WTC11 (cell line): ENCODE data around the gene BCAS3. TPM values are rescaled to one million over a fixed set of nuclear protein-coding genes. Genes with fewer than 3 reads are reported as not detected.
"Not testable (repeated sequence)": the region's sequence is repeated elsewhere in the genome, so short reads cannot be mapped to it uniquely, and the experiment has no call there.

Experiments
- ATAC-seq: fragments of 200-7000 bp; cut with Tn5 transposase; 2 replicates; pipeline ENCODE4 v1.10.0; 2021; ENCODE audit warnings: mild to moderate bottlenecking, moderate library complexity
- CTCF ChIA-PET: fragments of 300-600 bp; sonication (Branson Sonifier 250); formaldehyde crosslinking; loops from one replicate; lab custom pipeline; 2021; ENCODE audit warnings: antibody characterized with exemption; lab: Charles Lee
- POLR2A ChIA-PET: fragments of 350-600 bp; sonication (Branson Sonifier 250); formaldehyde crosslinking; loops from one replicate; lab custom pipeline; 2021; ENCODE audit warnings: antibody characterized with exemption; lab: Charles Lee
- DNase-seq: peaks from one replicate; pipeline ENCODE4 v3.0.0; 2021; ENCODE audit warnings: low spot score
- H3K27ac Mint-ChIP-seq: 2 replicates; pipeline ENCODE4 v1.8.0; 2021; ENCODE audit warnings: mixed read lengths
- H3K27me3 Mint-ChIP-seq: 2 replicates; pipeline ENCODE4 v1.8.0; 2021; ENCODE audit warnings: low read depth, mild to moderate bottlenecking, moderate library complexity, mixed read lengths
- H3K36me3 Mint-ChIP-seq: 2 replicates; pipeline ENCODE4 v1.8.0; 2021; ENCODE audit warnings: mixed read lengths
- H3K4me1 Mint-ChIP-seq: 2 replicates; pipeline ENCODE4 v1.8.0; 2022; ENCODE audit warnings: mixed read lengths
- H3K4me3 Mint-ChIP-seq: 2 replicates; pipeline ENCODE4 v1.8.0; 2021; ENCODE audit warnings: mild to moderate bottlenecking, moderate library complexity, mixed read lengths
- H3K9me3 Mint-ChIP-seq: 2 replicates; pipeline ENCODE4 v1.8.0; 2021; ENCODE audit warnings: mixed read lengths
- CBFB ChIP-seq: sonication (generic); formaldehyde crosslinking; IDR thresholded peaks from 2 replicates; pipeline ENCODE4 v1.8.1; 2022; ENCODE audit warnings: mild to moderate bottlenecking, low read depth, missing genetic modification reagents
- CREM ChIP-seq: sonication (generic); formaldehyde crosslinking; IDR thresholded peaks from 2 replicates; pipeline ENCODE4 v1.8.1; 2022; ENCODE audit warnings: mild to moderate bottlenecking, missing genetic modification reagents, moderate library complexity
- E2F4 ChIP-seq: sonication (generic); formaldehyde crosslinking; IDR thresholded peaks from 2 replicates; pipeline ENCODE4 v1.8.1; 2022; ENCODE audit warnings: low read depth, mild to moderate bottlenecking, moderate library complexity, missing genetic modification reagents, borderline replicate concordance
- ETV6 ChIP-seq: sonication (generic); formaldehyde crosslinking; IDR thresholded peaks from 2 replicates; pipeline ENCODE4 v1.8.1; 2022; ENCODE audit warnings: mild to moderate bottlenecking, missing genetic modification reagents
- FOXP1 ChIP-seq: sonication (generic); formaldehyde crosslinking; IDR thresholded peaks from 2 replicates; pipeline ENCODE4 v1.8.0; 2022; ENCODE audit warnings: missing genetic modification reagents, mild to moderate bottlenecking, moderate library complexity, borderline replicate concordance
- GRHL2 ChIP-seq: fragments of 250-450 bp; sonication (Bioruptor Pico); IDR thresholded peaks from 2 replicates; pipeline ENCODE4 v1.8.0; 2022; ENCODE audit warnings: mild to moderate bottlenecking, moderate library complexity; ENCODE audit not compliant: insufficient replicate concordance, severe bottlenecking
- GTF2I ChIP-seq: fragments of 250-450 bp; sonication (Bioruptor Pico); conservative IDR thresholded peaks from 2 replicates; pipeline ENCODE4 v1.4.0; 2021; ENCODE audit warnings: mild to moderate bottlenecking
- IRF2 ChIP-seq: sonication (generic); formaldehyde crosslinking; IDR thresholded peaks from 2 replicates; pipeline ENCODE4 v1.8.0; 2022; ENCODE audit warnings: low read depth, missing genetic modification reagents, borderline replicate concordance
- KAT7 ChIP-seq: sonication (generic); formaldehyde crosslinking; IDR thresholded peaks from 2 replicates; pipeline ENCODE4 v1.8.1; 2023; ENCODE audit warnings: missing genetic modification reagents, mild to moderate bottlenecking, borderline replicate concordance
- MXD4 ChIP-seq: fragments of 250-450 bp; sonication (Bioruptor Pico); IDR thresholded peaks from 2 replicates; pipeline ENCODE4 v1.8.0; 2021; ENCODE audit warnings: mild to moderate bottlenecking, moderate library complexity, borderline replicate concordance
- NFATC4 ChIP-seq: fragments of 250-450 bp; sonication (Bioruptor Pico); IDR thresholded peaks from 2 replicates; pipeline ENCODE4 v1.9.0; 2021; ENCODE audit warnings: mild to moderate bottlenecking
- NR1H2 ChIP-seq: sonication (generic); formaldehyde crosslinking; IDR thresholded peaks from 2 replicates; pipeline ENCODE4 v1.9.0; 2021; ENCODE audit warnings: mild to moderate bottlenecking, moderate library complexity, missing genetic modification reagents
- PRDM15 ChIP-seq: sonication (generic); formaldehyde crosslinking; IDR thresholded peaks from 2 replicates; pipeline ENCODE4 v1.8.0; 2022; ENCODE audit warnings: missing genetic modification reagents
- RELA ChIP-seq: sonication (generic); formaldehyde crosslinking; IDR thresholded peaks from 2 replicates; pipeline ENCODE4 v1.8.1; 2022; ENCODE audit warnings: missing genetic modification reagents, mild to moderate bottlenecking, borderline replicate concordance
- STAT6 ChIP-seq: sonication (generic); formaldehyde crosslinking; conservative IDR thresholded peaks from 2 replicates; pipeline ENCODE4 v1.8.1; 2023; ENCODE audit warnings: mild to moderate bottlenecking, low read depth, missing genetic modification reagents, moderate library complexity
- TEAD4 ChIP-seq: sonication (generic); formaldehyde crosslinking; IDR thresholded peaks from 2 replicates; pipeline ENCODE4 v1.8.0; 2022; ENCODE audit warnings: mild to moderate bottlenecking, missing genetic modification reagents
- ZBTB21 ChIP-seq: sonication (generic); formaldehyde crosslinking; IDR thresholded peaks from 2 replicates; pipeline ENCODE4 v1.8.1; 2023; ENCODE audit warnings: mild to moderate bottlenecking, missing genetic modification reagents, borderline replicate concordance
- ZBTB43 ChIP-seq: sonication (generic); formaldehyde crosslinking; IDR thresholded peaks from 2 replicates; pipeline ENCODE4 v1.8.1; 2023; ENCODE audit warnings: mild to moderate bottlenecking, missing genetic modification reagents
- ZNF423 ChIP-seq: fragments of 250-450 bp; sonication (Bioruptor Pico); IDR thresholded peaks from 2 replicates; pipeline ENCODE4 v2.1.2; 2022; ENCODE audit warnings: mild to moderate bottlenecking, moderate library complexity
- ZNF512 ChIP-seq: sonication (generic); formaldehyde crosslinking; IDR thresholded peaks from 2 replicates; pipeline ENCODE4 v1.8.1; 2022; ENCODE audit warnings: missing genetic modification reagents, borderline replicate concordance
- total RNA-seq: library from RNA; stranded (reverse); gene quantifications from 3 replicates; pipeline ENCODE4 v1.2.3, GENCODE V29; 2021

BCAS3 gene
- total RNA-seq, 1 experiment from 2014 or later = 15.5 TPM

GRCh38 chr17:60671482-60671881, 6.2 kb upstream of the BCAS3 start (continued):
- no peak for TF ChIP-seq CBFB (CRISPR knock-in tag)
- TF ChIP-seq PRDM15 (CRISPR knock-in tag) = no peak
- TF ChIP-seq FOXP1 (CRISPR knock-in tag) = no peak
- TF ChIP-seq ETV6 (CRISPR knock-in tag) = no peak
- no peak for TF ChIP-seq STAT6 (CRISPR knock-in tag)
- TF ChIP-seq GRHL2 = no peak
- TF ChIP-seq KAT7 (CRISPR knock-in tag) = no peak
- TF ChIP-seq, all 79 proteins: peak for 0

- CTCF ChIA-PET = interaction anchor here (0.6 to 1.1 kb wide), 2 partner anchors 105 to 680 kb away, joined by 4 to 5 read pairs; no protein-coding TSS in a partner anchor
- H3K27ac Mint-ChIP-seq, H3K4me1 Mint-ChIP-seq, ATAC-seq, H3K4me3 Mint-ChIP-seq, POLR2A ChIA-PET, H3K36me3 Mint-ChIP-seq, H3K27me3 Mint-ChIP-seq, DNase-seq: not testable (repeated sequence)
- peaks cover 10% of the 10 kb centered on the region for H3K9me3 Mint-ChIP-seq
Measured at GRCh38 chr17:60674637-60675036, 3.0 kb upstream of the BCAS3 start.

- ChIA-PET CTCF (no interaction called here), POLR2A (no interaction called here)
- peaks cover 6% of the 10 kb centered on the region for H3K4me1 Mint-ChIP-seq
- peaks cover 10% of the 10 kb centered on the region for H3K9me3 Mint-ChIP-seq
- ATAC-seq (no peak), DNase-seq (no peak)
- no peak overlapping the region for H3K27ac Mint-ChIP-seq
- peak overlapping the region; percentile 43 for H3K4me3 Mint-ChIP-seq
- no peaks in the 10 kb centered on the region for H3K36me3 Mint-ChIP-seq
- H3K27me3 Mint-ChIP-seq = no peaks in the 10 kb centered on the region
- no peak for TF ChIP-seq NFATC4 (CRISPR knock-in tag)
- no peak for TF ChIP-seq RELA
- TF ChIP-seq ZBTB43 (CRISPR knock-in tag) = no peak
- TF ChIP-seq NR1H2 (CRISPR knock-in tag) = no peak
- no peak for TF ChIP-seq MXD4 (CRISPR knock-in tag)
- no peak for TF ChIP-seq ZBTB21
- TF ChIP-seq E2F4 (CRISPR knock-in tag) = no peak
- TF ChIP-seq IRF2 (CRISPR knock-in tag) = no peak
- TF ChIP-seq CREM (CRISPR knock-in tag) = no peak
- TF ChIP-seq GTF2I (CRISPR knock-in tag) = no peak
- no peak for TF ChIP-seq ZNF423 (CRISPR knock-in tag)
- TF ChIP-seq ZNF512 (CRISPR knock-in tag) = no peak
- TF ChIP-seq TEAD4 (CRISPR knock-in tag) = no peak
Measured at GRCh38 chr17:60675997-60676396, 1.7 kb upstream of the BCAS3 start.
